Colonic mucosa (tissue), 4 donors: ENCODE measurements around the gene EPB41L4A. TPM values are rescaled to one million over a fixed set of nuclear protein-coding genes. Genes with fewer than 3 reads are reported as not detected.

Experiments used
- DNase-seq: peaks from one replicate; pipeline ENCODE4 v3.0.0-alpha.2; 2020
- H3K27ac ChIP-seq: fragments of 200-600 bp; one replicate; pipeline ENCODE4 v1.8.0; 2021
- H3K27me3 ChIP-seq: fragments of 200-600 bp; one replicate; pipeline ENCODE4 v1.8.0; 2021
- H3K36me3 ChIP-seq: fragments of 200-600 bp; one replicate; pipeline ENCODE4 v1.8.0; 2021
- H3K4me1 ChIP-seq: fragments of 200-600 bp; one replicate; pipeline ENCODE4 v1.8.0; 2021; ENCODE audit warnings: mild to moderate bottlenecking
- H3K4me3 ChIP-seq: fragments of 200-600 bp; one replicate; pipeline ENCODE4 v1.8.0; 2021
- H3K9ac ChIP-seq, 2 donors: one replicate each; pipeline ENCODE4 v1.7.0; 2013; ENCODE audit warnings: control low read depth in 2 of 2, low read depth in 2 of 2, low read length in 2 of 2
- H3K9me3 ChIP-seq: fragments of 200-600 bp; one replicate; pipeline ENCODE4 v1.8.0; 2021
- intact Hi-C: fragments of 100-400 bp; cut with DNase I; formaldehyde crosslinking; loops from one replicate; pipeline ENCODE4 v1.14.1; 2022
- total RNA-seq, 2 donors: library from RNA; stranded (reverse); fragmentation: NEBNext Ultra II Directional in 1 of 2; extraction: Animal tissue kit (Norgen Biotek cat#: 25700) in 1 of 2; gene quantifications; one replicate each; pipeline ENCODE4 v1.2.1, GENCODE V29; 2021
- TF ChIP-seq, protein P1 (sequence below): fragments of 200-600 bp; IDR thresholded peaks from one replicate; pipeline ENCODE4 v1.8.0; 2022; ENCODE audit warnings: antibody characterized with exemption, mild to moderate bottlenecking
- donor health status: healthy.
- donor health status: DM: no; HTN: no; CAD: no.
- donor health status: DM: no; HTN: no; CAD: no.

EPB41L4A gene
- total RNA-seq, 2 donors from 2014 or later, result 10.1 to 18.0 TPM

DNA sequence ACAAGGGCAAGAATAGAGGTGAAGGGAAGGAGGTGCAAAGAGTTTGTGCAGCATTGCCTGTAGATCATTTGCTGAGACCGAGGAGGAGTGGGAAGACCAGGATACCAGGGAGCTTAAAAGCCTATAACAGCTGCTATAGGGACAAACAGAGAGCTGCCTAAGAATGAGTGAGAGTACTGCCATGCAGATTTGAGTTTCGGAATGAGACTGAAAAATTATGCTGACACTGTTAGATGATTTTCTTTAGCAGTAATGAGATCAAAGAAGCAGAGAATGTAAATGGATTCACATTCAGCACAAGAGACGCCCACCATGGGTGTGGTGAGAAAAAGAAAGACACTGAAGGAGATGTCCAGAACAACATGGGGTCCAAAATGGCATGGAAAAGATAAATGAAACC is 69.7 kb downstream of the EPB41L4A start:
- Histone ChIP-seq H3K36me3 (no peaks in the 10 kb centered on the region), H3K27me3 (no peaks in the 10 kb centered on the region), H3K4me1 (no peaks in the 10 kb centered on the region), H3K9me3 (no peaks in the 10 kb centered on the region), H3K4me3 (no peak overlapping the region), H3K9ac (no peak overlapping the region), H3K27ac (no peak overlapping the region)
- intact Hi-C loops, result no loop called here
- TF ChIP-seq, protein P1, sequence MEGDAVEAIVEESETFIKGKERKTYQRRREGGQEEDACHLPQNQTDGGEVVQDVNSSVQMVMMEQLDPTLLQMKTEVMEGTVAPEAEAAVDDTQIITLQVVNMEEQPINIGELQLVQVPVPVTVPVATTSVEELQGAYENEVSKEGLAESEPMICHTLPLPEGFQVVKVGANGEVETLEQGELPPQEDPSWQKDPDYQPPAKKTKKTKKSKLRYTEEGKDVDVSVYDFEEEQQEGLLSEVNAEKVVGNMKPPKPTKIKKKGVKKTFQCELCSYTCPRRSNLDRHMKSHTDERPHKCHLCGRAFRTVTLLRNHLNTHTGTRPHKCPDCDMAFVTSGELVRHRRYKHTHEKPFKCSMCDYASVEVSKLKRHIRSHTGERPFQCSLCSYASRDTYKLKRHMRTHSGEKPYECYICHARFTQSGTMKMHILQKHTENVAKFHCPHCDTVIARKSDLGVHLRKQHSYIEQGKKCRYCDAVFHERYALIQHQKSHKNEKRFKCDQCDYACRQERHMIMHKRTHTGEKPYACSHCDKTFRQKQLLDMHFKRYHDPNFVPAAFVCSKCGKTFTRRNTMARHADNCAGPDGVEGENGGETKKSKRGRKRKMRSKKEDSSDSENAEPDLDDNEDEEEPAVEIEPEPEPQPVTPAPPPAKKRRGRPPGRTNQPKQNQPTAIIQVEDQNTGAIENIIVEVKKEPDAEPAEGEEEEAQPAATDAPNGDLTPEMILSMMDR, result no peak
- no peak for DNase-seq

DNA sequence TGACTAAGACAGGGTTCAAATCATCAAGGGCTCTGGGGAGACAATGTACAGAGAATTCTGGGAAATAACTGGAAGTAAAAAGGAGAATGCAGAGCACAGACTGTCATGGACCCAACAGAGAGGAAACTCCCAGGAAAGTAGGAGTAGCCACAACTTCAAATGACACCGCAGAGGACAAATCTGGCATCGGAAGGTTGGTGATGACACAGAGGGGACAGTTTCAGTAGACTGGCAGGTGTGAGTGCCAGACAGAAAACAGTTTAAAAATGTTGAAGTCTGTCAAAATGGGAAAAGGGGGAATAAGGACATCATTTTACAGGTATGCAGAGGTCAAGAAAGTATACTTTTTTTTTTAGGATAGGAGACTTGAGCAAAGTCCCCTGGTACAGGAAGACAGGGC is 70.2 kb downstream of the EPB41L4A start:
- H3K4me3 ChIP-seq, result no peak overlapping the region
- no peaks in the 10 kb centered on the region for H3K27me3 ChIP-seq
- no peaks in the 10 kb centered on the region for H3K36me3 ChIP-seq
- no peaks in the 10 kb centered on the region for H3K9me3 ChIP-seq
- intact Hi-C loops, result no loop called here
- H3K27ac ChIP-seq, result no peak overlapping the region
- no peak overlapping the region for H3K9ac ChIP-seq
- DNase-seq, result no peak
- TF ChIP-seq, protein P1, result no peak
- no peaks in the 10 kb centered on the region for H3K4me1 ChIP-seq

DNA sequence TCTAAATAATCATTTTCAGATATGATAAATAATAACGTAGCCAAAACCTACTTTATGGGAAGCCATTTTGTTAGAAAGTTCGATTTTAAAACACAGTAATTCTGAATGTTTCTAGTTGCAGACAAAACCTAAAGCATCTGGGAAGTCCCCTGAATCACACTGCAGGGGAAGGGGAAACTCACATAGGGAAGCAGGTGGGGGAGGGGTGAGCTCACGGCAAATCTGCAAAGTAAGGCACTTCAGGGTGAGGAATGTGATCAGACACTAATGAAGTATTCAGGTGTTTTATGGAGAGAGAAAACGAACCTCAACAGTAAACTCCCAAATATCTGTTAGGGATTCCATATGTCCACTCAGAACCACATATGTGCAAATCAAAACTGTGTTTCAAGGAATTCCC is 70.7 kb downstream of the EPB41L4A start:
- no peak overlapping the region for H3K27ac ChIP-seq
- H3K27me3 ChIP-seq, result no peaks in the 10 kb centered on the region

DNA sequence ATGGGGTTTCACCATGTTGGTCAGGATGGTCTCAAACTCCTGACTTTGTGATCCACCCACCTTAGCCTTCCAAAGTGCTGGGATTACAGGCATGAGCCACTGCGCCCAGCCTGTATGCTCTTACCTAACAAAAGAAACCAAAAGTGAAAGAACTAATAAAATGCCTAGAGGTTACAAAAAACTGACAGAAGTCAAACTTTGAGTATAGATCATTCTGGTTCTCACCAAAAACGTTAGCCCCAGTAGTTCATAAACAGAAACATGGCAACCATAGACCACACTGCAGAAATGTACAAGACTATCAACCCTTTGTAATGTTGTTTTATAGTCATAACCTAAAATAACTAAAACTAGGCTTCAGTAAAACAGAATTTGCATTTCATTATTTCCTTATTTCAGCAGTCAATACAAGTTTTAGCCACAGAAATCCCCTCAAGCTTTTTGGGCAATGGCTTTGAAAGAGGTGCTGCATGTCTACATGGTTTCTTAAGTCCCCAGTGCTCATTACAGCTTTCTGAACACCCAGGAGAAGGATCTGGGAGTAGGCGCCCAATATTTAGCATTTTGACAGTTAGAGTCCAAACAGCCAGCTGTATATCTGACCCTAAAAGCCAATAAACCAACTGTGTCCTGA is 72.5 kb downstream of the EPB41L4A start:
- intact Hi-C loops, result no loop called here

More for the DNA sequence above, 70.7 kb downstream of the EPB41L4A start:
- intact Hi-C loops, result no loop called here
- TF ChIP-seq, protein P1, result no peak
- H3K9ac ChIP-seq, result no peak overlapping the region
- H3K4me3 ChIP-seq, result no peak overlapping the region
- H3K9me3 ChIP-seq, result no peaks in the 10 kb centered on the region
- DNase-seq, result no peak
- H3K4me1 ChIP-seq, result no peaks in the 10 kb centered on the region
- H3K36me3 ChIP-seq, result no peaks in the 10 kb centered on the region

GRCh38 chr5:112344540-112344939 is 74.5 kb downstream of the EPB41L4A start:
- no peak for DNase-seq
- intact Hi-C loops, result no loop called here
- TF ChIP-seq, protein P1, result no peak
- H3K9ac ChIP-seq, result no peak overlapping the region
- no peaks in the 10 kb centered on the region for H3K4me1 ChIP-seq
- H3K36me3 ChIP-seq, result no peaks in the 10 kb centered on the region
- H3K27me3 ChIP-seq, result no peaks in the 10 kb centered on the region
- no peak overlapping the region for H3K4me3 ChIP-seq
- H3K27ac ChIP-seq, result no peak overlapping the region
- no peaks in the 10 kb centered on the region for H3K9me3 ChIP-seq

More for the DNA sequence above, 72.5 kb downstream of the EPB41L4A start:
- no peak overlapping the region for H3K27ac ChIP-seq
- no peaks in the 10 kb centered on the region for H3K9me3 ChIP-seq
- no peak for DNase-seq
- H3K9ac ChIP-seq, result no peak overlapping the region
- no peaks in the 10 kb centered on the region for H3K27me3 ChIP-seq
- TF ChIP-seq, protein P1, result no peak
- H3K36me3 ChIP-seq, result no peaks in the 10 kb centered on the region
- H3K4me3 ChIP-seq, result no peak overlapping the region
- no peaks in the 10 kb centered on the region for H3K4me1 ChIP-seq
